OCI-LY3 (cell line): ENCODE results near the gene CSPG4.
"Not testable (repeated sequence)": the region's sequence is repeated elsewhere in the genome, so short reads cannot be mapped to it uniquely, and the experiment has no call there.

Experiments
- H2AFZ ChIP-seq: fragments of 200-600, 300-600 bp; shearing (Covaris generic); 2 replicates; pipeline ENCODE4 v1.6.0; 2014; ENCODE audit warnings: antibody characterized with exemption, low read depth, low read length
- H3K27ac ChIP-seq: fragments of 200-600, 300-600 bp; sonication (generic); 2 replicates; pipeline ENCODE4 v1.5.1; 2014; ENCODE audit warnings: mild to moderate bottlenecking, low read length, moderate library complexity, mixed read lengths
- H3K27me3 ChIP-seq: fragments of 200-600, 300-600 bp; sonication (generic); 2 replicates; pipeline ENCODE4 v1.6.1; 2014; ENCODE audit warnings: low read depth, low read length, mixed read lengths
- H3K36me3 ChIP-seq: fragments of 200-600, 300-600 bp; sonication (generic); replicated peaks from 2 replicates; pipeline ENCODE3; 2014; ENCODE audit warnings: low read depth, low read length, mixed read lengths
- H3K4me1 ChIP-seq: fragments of 300-600, 200-600 bp; sonication (generic); 2 replicates; pipeline ENCODE4 v1.6.1; 2014; ENCODE audit warnings: low read length, mixed read lengths
- H3K4me2 ChIP-seq: fragments of 200-600, 300-600 bp; sonication (generic); 2 replicates; pipeline ENCODE4 v1.6.1; 2014; ENCODE audit warnings: low read length, mixed read lengths
- H3K4me3 ChIP-seq: fragments of 300-600, 200-600 bp; sonication (generic); 2 replicates; pipeline ENCODE4 v1.5.1; 2014; ENCODE audit warnings: antibody characterized with exemption, mild to moderate bottlenecking, low read length, moderate library complexity
- H3K79me2 ChIP-seq: fragments of 300-600, 200-600 bp; shearing (Covaris generic); 2 replicates; pipeline ENCODE4 v1.6.1; 2014; ENCODE audit warnings: mild to moderate bottlenecking, low read length, mixed read lengths
- H3K9ac ChIP-seq: fragments of 300-600, 200-600 bp; shearing (Covaris generic); 2 replicates; pipeline ENCODE4 v1.6.0; 2014; ENCODE audit warnings: mild to moderate bottlenecking, low read length, moderate library complexity
- H3K9me3 ChIP-seq: fragments of 200-600, 300-600 bp; shearing (Covaris generic); 2 replicates; pipeline ENCODE4 v1.6.1; 2014; ENCODE audit warnings: low read length, mixed read lengths; ENCODE audit not compliant: insufficient read depth
- H4K20me1 ChIP-seq: fragments of 200-600, 300-600 bp; sonication (generic); 2 replicates; pipeline ENCODE4 v1.6.1; 2016; ENCODE audit warnings: low read length, mixed read lengths; ENCODE audit not compliant: insufficient read depth
- CTCF ChIP-seq: fragments of 200-600, 300-600 bp; sonication (generic); IDR thresholded peaks from 2 replicates; pipeline ENCODE4 v1.5.1; 2014; ENCODE audit warnings: antibody characterized with exemption, low read length, low read depth
- EZH2phosphoT487 ChIP-seq: fragments of 200-600 bp; shearing (Covaris generic); IDR thresholded peaks from 2 replicates; pipeline ENCODE4 v1.6.1; 2018; ENCODE audit warnings: antibody characterized with exemption, mixed run types, low read depth

The CSPG4 gene

DNA sequence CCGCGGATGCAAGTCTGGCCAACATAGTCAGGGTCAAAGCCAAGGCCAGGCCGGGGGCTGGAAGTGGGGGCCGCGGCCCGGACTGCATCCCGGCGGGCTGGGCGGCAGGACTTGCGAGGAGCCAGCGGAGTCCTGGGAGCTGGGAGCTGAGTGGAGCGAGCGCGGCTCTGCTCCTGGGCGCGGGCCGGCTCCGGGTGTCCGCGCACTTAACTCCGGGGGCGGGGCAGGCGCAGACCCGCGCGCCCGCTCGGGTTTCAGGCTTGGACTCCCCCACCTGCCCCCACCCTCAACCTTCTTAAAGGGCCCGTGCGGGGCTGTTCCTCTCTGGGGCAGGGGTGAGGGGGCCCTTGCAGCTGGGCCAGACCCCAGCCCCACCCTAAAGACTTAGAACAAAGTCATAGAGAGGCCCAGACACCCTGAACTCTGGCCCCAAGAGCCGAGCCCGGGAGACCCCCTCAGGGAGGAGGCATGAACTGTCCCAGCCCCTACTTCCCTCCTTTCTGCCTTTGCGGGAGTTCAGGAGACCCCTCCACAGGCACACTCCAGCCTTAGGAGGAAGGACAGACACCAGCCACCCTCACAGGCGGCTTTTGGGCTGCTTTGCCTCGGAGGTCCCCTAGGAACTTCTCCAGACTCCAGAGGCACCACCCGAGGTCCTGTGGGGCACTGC is at the start of gene CSPG4:
Gene CSPG4, minus strand, starts transcription at position 181 of the 670 bp plus-strand sequence. Its CDS starts 93 bp downstream, at position 88.
- Histone ChIP-seq H3K4me1 (no peaks in the 10 kb centered on the region), H3K79me2 (no peaks in the 10 kb centered on the region), H3K9me3 (no peaks in the 10 kb centered on the region), H3K9ac (no peak within 1 kb of the TSS), H4K20me1 (no peaks in the 10 kb centered on the region), H3K27ac (no peak within 1 kb of the TSS), H3K36me3 (no peaks in the 10 kb centered on the region), H2AFZ (no peak within 1 kb of the TSS), H3K4me3 (no peak within 1 kb of the TSS), H3K27me3 (0 out of 2 replicates have a peak, but pooled peaks cover 4% of the 10 kb centered on the region), H3K4me2 (no peak within 1 kb of the TSS)
- TF ChIP-seq CTCF = no peak
- no peak for TF ChIP-seq EZH2phosphoT487

- H3K9ac ChIP-seq, H3K9me3 ChIP-seq, H3K79me2 ChIP-seq, H2AFZ ChIP-seq, H3K4me3 ChIP-seq, H3K36me3 ChIP-seq, H3K27me3 ChIP-seq, H3K27ac ChIP-seq, H3K4me2 ChIP-seq, H4K20me1 ChIP-seq: not testable (repeated sequence)
- peaks cover 15% of the 10 kb centered on the region for H3K4me1 ChIP-seq
Observed at GRCh38 chr15:75762357-75762718, 49.7 kb upstream of the CSPG4 start.

DNA sequence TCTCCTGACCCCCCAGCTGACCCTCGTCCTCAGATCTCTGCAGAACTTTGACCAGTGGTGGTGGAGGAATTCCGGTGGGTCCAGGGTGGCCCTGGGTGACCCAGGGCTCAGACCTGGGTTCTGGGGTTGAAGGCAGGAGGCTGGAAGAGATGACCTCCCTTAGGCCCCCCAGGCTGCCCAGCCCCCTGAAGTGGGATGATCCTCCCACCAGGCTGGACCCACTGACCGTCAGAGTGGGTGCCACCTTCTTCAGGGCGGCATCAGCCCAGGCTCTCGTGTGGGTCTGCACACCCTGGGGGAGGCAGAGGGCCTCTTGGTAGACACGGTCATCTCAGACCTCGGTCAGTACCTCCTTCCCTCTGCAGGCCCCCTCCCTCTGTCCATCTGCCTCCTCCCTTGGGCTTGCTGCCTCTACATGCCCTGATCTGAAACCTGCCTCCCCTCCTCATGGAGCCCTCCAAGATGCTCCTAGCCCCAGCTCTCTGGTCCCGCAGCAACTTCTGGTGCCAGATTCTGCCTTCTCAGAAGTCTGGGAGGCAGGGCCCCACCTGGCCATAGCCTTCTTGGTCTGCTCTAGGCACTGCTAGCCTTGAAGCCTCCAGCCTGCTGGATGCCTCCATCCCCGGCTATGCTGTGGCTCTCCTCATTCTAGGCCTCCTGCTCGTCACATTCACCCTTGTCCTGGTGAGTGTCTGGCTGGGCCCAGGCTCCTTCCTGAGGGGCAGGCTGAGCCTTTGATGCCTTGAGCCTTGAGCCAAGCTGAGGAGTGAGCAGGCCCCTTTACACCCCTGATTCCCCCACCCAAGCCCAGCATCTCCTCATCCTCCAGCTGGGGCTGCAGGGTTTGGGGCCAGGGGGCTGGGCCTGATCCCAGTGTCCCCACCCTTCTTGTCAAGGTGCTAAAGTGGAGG is 49.1 kb upstream of the CSPG4 start:
- H4K20me1 ChIP-seq = no peaks in the 10 kb centered on the region
- TF ChIP-seq EZH2phosphoT487 (no peak), CTCF (no peak)
- H3K4me1 ChIP-seq = peaks cover 15% of the 10 kb centered on the region
- no peak overlapping the region for H3K4me2 ChIP-seq
- no peak overlapping the region for H3K27ac ChIP-seq
- H2AFZ ChIP-seq = no peak overlapping the region
- no peaks in the 10 kb centered on the region for H3K79me2 ChIP-seq
- H3K9ac ChIP-seq = no peak overlapping the region
- H3K9me3 ChIP-seq = no peaks in the 10 kb centered on the region
- H3K36me3 ChIP-seq = no peaks in the 10 kb centered on the region
- H3K27me3 ChIP-seq = no peaks in the 10 kb centered on the region
- H3K4me3 ChIP-seq = no peak overlapping the region

GRCh38 chr15:75760704-75761435 is 48.2 kb upstream of the CSPG4 start:
- TF ChIP-seq CTCF (no peak), EZH2phosphoT487 (no peak)

GRCh38 chr15:75760131-75760520 is 47.5 kb upstream of the CSPG4 start:
- H3K4me2 ChIP-seq, H3K27me3 ChIP-seq, H3K4me3 ChIP-seq, H3K79me2 ChIP-seq, H3K36me3 ChIP-seq, H3K9me3 ChIP-seq, H4K20me1 ChIP-seq, H2AFZ ChIP-seq, H3K27ac ChIP-seq, H3K9ac ChIP-seq: not testable (repeated sequence)
- H3K4me1 ChIP-seq = peaks cover 15% of the 10 kb centered on the region

More at GRCh38 chr15:75760704-75761435, 48.2 kb upstream of the CSPG4 start:
- no peak overlapping the region for H3K4me3 ChIP-seq
- H3K27ac ChIP-seq = no peak overlapping the region
- no peaks in the 10 kb centered on the region for H4K20me1 ChIP-seq
- H3K27me3 ChIP-seq = no peaks in the 10 kb centered on the region
- no peaks in the 10 kb centered on the region for H3K79me2 ChIP-seq
- H3K9ac ChIP-seq = no peak overlapping the region
- no peaks in the 10 kb centered on the region for H3K9me3 ChIP-seq
- no peak overlapping the region for H3K4me2 ChIP-seq
- peaks cover 15% of the 10 kb centered on the region for H3K4me1 ChIP-seq
- H2AFZ ChIP-seq = no peak overlapping the region
- H3K36me3 ChIP-seq = no peaks in the 10 kb centered on the region
